ENCODE data around the gene PGA3.
"Not testable (repeated sequence)": the region's sequence is repeated elsewhere in the genome, so short reads cannot be mapped to it uniquely, and the experiment has no call there.

The PGA3 gene

GRCh38 chr11:61213711-61214324 is 10.5 kb downstream of the PGA3 start:
- H3K4me3 ChIP-seq (ENCODE audit: low read depth in 1 of 2, low read length in 2 of 2); H3K27ac ChIP-seq (ENCODE audit: low read depth, low read length); H3K9ac ChIP-seq (ENCODE audit: low read length); H3K9me3 ChIP-seq (ENCODE audit: low read length); H3K36me3 ChIP-seq (ENCODE audit: insufficient read depth, low read length); H3K4me1 ChIP-seq (ENCODE audit: insufficient read depth, low read length); H3K27me3 ChIP-seq (ENCODE audit: control insufficient read depth in 1 of 2, insufficient read depth in 2 of 2, low read length in 2 of 2): not testable (repeated sequence)

GRCh38 chr11:61218306-61218705 is 15.0 kb downstream of the PGA3 start:
- not testable (repeated sequence) for H3K27ac ChIP-seq (ENCODE audit: low read depth, low read length); H3K27me3 ChIP-seq (ENCODE audit: control insufficient read depth in 1 of 2, insufficient read depth in 2 of 2, low read length in 2 of 2); H3K9ac ChIP-seq (ENCODE audit: low read length); H3K36me3 ChIP-seq (ENCODE audit: insufficient read depth, low read length); H3K4me3 ChIP-seq (ENCODE audit: low read depth in 1 of 2, low read length in 2 of 2); H3K9me3 ChIP-seq (ENCODE audit: low read length); H3K4me1 ChIP-seq (ENCODE audit: insufficient read depth, low read length)

GRCh38 chr11:61219016-61219415 is 15.7 kb downstream of the PGA3 start:
- not testable (repeated sequence) for H3K36me3 ChIP-seq (ENCODE audit: insufficient read depth, low read length); H3K27ac ChIP-seq (ENCODE audit: low read depth, low read length); H3K9ac ChIP-seq (ENCODE audit: low read length); H3K9me3 ChIP-seq (ENCODE audit: low read length); H3K4me3 ChIP-seq (ENCODE audit: low read depth in 1 of 2, low read length in 2 of 2); H3K4me1 ChIP-seq (ENCODE audit: insufficient read depth, low read length); H3K27me3 ChIP-seq (ENCODE audit: control insufficient read depth in 1 of 2, insufficient read depth in 2 of 2, low read length in 2 of 2)

- not testable (repeated sequence) for H3K36me3 ChIP-seq (ENCODE audit: insufficient read depth, low read length); H3K4me3 ChIP-seq (ENCODE audit: low read depth in 1 of 2, low read length in 2 of 2); H3K4me1 ChIP-seq (ENCODE audit: insufficient read depth, low read length)
Observed at GRCh38 chr11:61222047-61222446, 18.7 kb downstream of the PGA3 start, which contains the start of gene PGA4. PGA4 (plus strand) TSS chr11:61222347; CDS start chr11:61222401, 54 bp downstream.

GRCh38 chr11:61222692-61223091 is 19.4 kb downstream of the PGA3 start:
- H3K9ac ChIP-seq (ENCODE audit: low read length); H3K9me3 ChIP-seq (ENCODE audit: low read length); H3K36me3 ChIP-seq (ENCODE audit: insufficient read depth, low read length); H3K4me3 ChIP-seq (ENCODE audit: low read depth in 1 of 2, low read length in 2 of 2); H3K4me1 ChIP-seq (ENCODE audit: insufficient read depth, low read length); H3K27me3 ChIP-seq (ENCODE audit: control insufficient read depth in 1 of 2, insufficient read depth in 2 of 2, low read length in 2 of 2); H3K27ac ChIP-seq (ENCODE audit: low read depth, low read length): not testable (repeated sequence)

More at GRCh38 chr11:61222047-61222446, 18.7 kb downstream of the PGA3 start, which contains the start of gene PGA4:
- not testable (repeated sequence) for H3K27ac ChIP-seq (ENCODE audit: low read depth, low read length); H3K9me3 ChIP-seq (ENCODE audit: low read length); H3K9ac ChIP-seq (ENCODE audit: low read length); H3K27me3 ChIP-seq (ENCODE audit: control insufficient read depth in 1 of 2, insufficient read depth in 2 of 2, low read length in 2 of 2)

GRCh38 chr11:61226457-61227137 is 23.3 kb downstream of the PGA3 start:
- not testable (repeated sequence) for H3K27ac ChIP-seq (ENCODE audit: low read depth, low read length); H3K4me1 ChIP-seq (ENCODE audit: insufficient read depth, low read length); H3K36me3 ChIP-seq (ENCODE audit: insufficient read depth, low read length); H3K9ac ChIP-seq (ENCODE audit: low read length); H3K27me3 ChIP-seq (ENCODE audit: control insufficient read depth in 1 of 2, insufficient read depth in 2 of 2, low read length in 2 of 2); H3K4me3 ChIP-seq (ENCODE audit: low read depth in 1 of 2, low read length in 2 of 2); H3K9me3 ChIP-seq (ENCODE audit: low read length)

GRCh38 chr11:61229458-61229857 is 26.1 kb downstream of the PGA3 start:
- not testable (repeated sequence) for H3K9ac ChIP-seq (ENCODE audit: low read length); H3K9me3 ChIP-seq (ENCODE audit: low read length); H3K4me3 ChIP-seq (ENCODE audit: low read depth in 1 of 2, low read length in 2 of 2); H3K4me1 ChIP-seq (ENCODE audit: insufficient read depth, low read length); H3K27ac ChIP-seq (ENCODE audit: low read depth, low read length); H3K27me3 ChIP-seq (ENCODE audit: control insufficient read depth in 1 of 2, insufficient read depth in 2 of 2, low read length in 2 of 2); H3K36me3 ChIP-seq (ENCODE audit: insufficient read depth, low read length)

- H3K27ac ChIP-seq (ENCODE audit: low read depth, low read length); H3K36me3 ChIP-seq (ENCODE audit: insufficient read depth, low read length); H3K9ac ChIP-seq (ENCODE audit: low read length); H3K4me3 ChIP-seq (ENCODE audit: low read depth in 1 of 2, low read length in 2 of 2); H3K9me3 ChIP-seq (ENCODE audit: low read length); H3K27me3 ChIP-seq (ENCODE audit: control insufficient read depth in 1 of 2, insufficient read depth in 2 of 2, low read length in 2 of 2); H3K4me1 ChIP-seq (ENCODE audit: insufficient read depth, low read length): not testable (repeated sequence)
Observed at GRCh38 chr11:61231033-61231432, 27.7 kb downstream of the PGA3 start.

- H3K4me1 ChIP-seq (ENCODE audit: insufficient read depth, low read length); H3K4me3 ChIP-seq (ENCODE audit: low read depth in 1 of 2, low read length in 2 of 2); H3K27me3 ChIP-seq (ENCODE audit: control insufficient read depth in 1 of 2, insufficient read depth in 2 of 2, low read length in 2 of 2); H3K9me3 ChIP-seq (ENCODE audit: low read length); H3K9ac ChIP-seq (ENCODE audit: low read length); H3K27ac ChIP-seq (ENCODE audit: low read depth, low read length); H3K36me3 ChIP-seq (ENCODE audit: insufficient read depth, low read length): not testable (repeated sequence)
Observed at GRCh38 chr11:61231585-61231984, 28.3 kb downstream of the PGA3 start.

GRCh38 chr11:61232548-61233145 is 29.3 kb downstream of the PGA3 start:
- not testable (repeated sequence) for H3K36me3 ChIP-seq (ENCODE audit: insufficient read depth, low read length); H3K9me3 ChIP-seq (ENCODE audit: low read length); H3K4me3 ChIP-seq (ENCODE audit: low read depth in 1 of 2, low read length in 2 of 2); H3K27ac ChIP-seq (ENCODE audit: low read depth, low read length); H3K4me1 ChIP-seq (ENCODE audit: insufficient read depth, low read length); H3K27me3 ChIP-seq (ENCODE audit: control insufficient read depth in 1 of 2, insufficient read depth in 2 of 2, low read length in 2 of 2); H3K9ac ChIP-seq (ENCODE audit: low read length)

- not testable (repeated sequence) for H3K4me3 ChIP-seq (ENCODE audit: low read depth in 1 of 2, low read length in 2 of 2); H3K27ac ChIP-seq (ENCODE audit: low read depth, low read length); H3K9ac ChIP-seq (ENCODE audit: low read length); H3K27me3 ChIP-seq (ENCODE audit: control insufficient read depth in 1 of 2, insufficient read depth in 2 of 2, low read length in 2 of 2); H3K36me3 ChIP-seq (ENCODE audit: insufficient read depth, low read length); H3K9me3 ChIP-seq (ENCODE audit: low read length); H3K4me1 ChIP-seq (ENCODE audit: insufficient read depth, low read length)
Observed at GRCh38 chr11:61237130-61237529, 33.8 kb downstream of the PGA3 start.

GRCh38 chr11:61240288-61240687 is 37.0 kb downstream of the PGA3 start:
- H3K27me3 ChIP-seq (ENCODE audit: control insufficient read depth in 1 of 2, insufficient read depth in 2 of 2, low read length in 2 of 2); H3K9ac ChIP-seq (ENCODE audit: low read length); H3K36me3 ChIP-seq (ENCODE audit: insufficient read depth, low read length); H3K4me1 ChIP-seq (ENCODE audit: insufficient read depth, low read length); H3K27ac ChIP-seq (ENCODE audit: low read depth, low read length); H3K4me3 ChIP-seq (ENCODE audit: low read depth in 1 of 2, low read length in 2 of 2); H3K9me3 ChIP-seq (ENCODE audit: low read length): not testable (repeated sequence)
